ENCODE measurements around the gene AP3M1.

AP3M1 gene

GRCh38 chr10:74079936-74080590 lies 70.6 kb downstream of the AP3M1 start:
- no peak for DNase-seq (ENCODE audit: low read depth)

- no peak for DNase-seq (ENCODE audit: low read depth)
Measured at GRCh38 chr10:74079028-74079935, 71.3 kb downstream of the AP3M1 start.

GRCh38 chr10:74078037-74078436 lies 72.6 kb downstream of the AP3M1 start:
- peak; percentile 59 for DNase-seq (ENCODE audit: low read depth)

- DNase-seq (ENCODE audit: low read depth): no peak
Measured at GRCh38 chr10:74077416-74077815, 73.2 kb downstream of the AP3M1 start.

GRCh38 chr10:74076961-74077360 lies 73.7 kb downstream of the AP3M1 start:
- DNase-seq (ENCODE audit: low read depth): no peak

- DNase-seq (ENCODE audit: low read depth): no peak
Measured at GRCh38 chr10:74075906-74076305, 74.7 kb downstream of the AP3M1 start.

- no peak for DNase-seq (ENCODE audit: low read depth)
Measured at GRCh38 chr10:74072503-74072902, 78.1 kb downstream of the AP3M1 start.

- DNase-seq (ENCODE audit: low read depth): peak; percentile 76
Measured at GRCh38 chr10:74071157-74071556, 79.5 kb downstream of the AP3M1 start.
